ENCODE results near the gene PRXL2A. TPM values are rescaled to one million over a fixed set of nuclear protein-coding genes. Genes with fewer than 3 reads are reported as not detected.
"Not testable (repeated sequence)": the region's sequence is repeated elsewhere in the genome, so short reads cannot be mapped to it uniquely, and the experiment has no call there.

The PRXL2A gene
- total RNA-seq, 1 donor from 2014 or later, result 119 TPM

GRCh38 chr10:80468002-80468401 lies 59.7 kb downstream of the PRXL2A start:
- DNase-seq, result peak; percentile 78
- intact Hi-C loops (cut with micrococcal nuclease), result no loop called here
- ATAC-seq, result peak; percentile 81

- no peak for ATAC-seq
- no peak for DNase-seq
- intact Hi-C loops (cut with micrococcal nuclease), result no loop called here
These were observed 60.6 kb downstream of the PRXL2A start for GRCh38 chr10:80468806-80469421.

- intact Hi-C loops (cut with micrococcal nuclease), result no loop called here
- DNase-seq (no peak), ATAC-seq (no peak)
These were observed 61.9 kb downstream of the PRXL2A start for GRCh38 chr10:80470266-80470665.

GRCh38 chr10:80471001-80471400 lies 62.6 kb downstream of the PRXL2A start:
- intact Hi-C loops (cut with micrococcal nuclease), result no loop called here
- ATAC-seq, result no peak

GRCh38 chr10:80471715-80472233 lies 63.4 kb downstream of the PRXL2A start:
- no peak for DNase-seq
- intact Hi-C loops (cut with micrococcal nuclease), result no loop called here
- no peak for ATAC-seq

More at GRCh38 chr10:80471001-80471400, 62.6 kb downstream of the PRXL2A start:
- DNase-seq, result no peak

- DNase-seq (no peak), ATAC-seq (no peak)
- intact Hi-C loops (cut with micrococcal nuclease), result no loop called here
These were observed 64.1 kb downstream of the PRXL2A start for GRCh38 chr10:80472234-80473095.

GRCh38 chr10:80473096-80473657 lies 64.8 kb downstream of the PRXL2A start:
- intact Hi-C loops (cut with micrococcal nuclease), result no loop called here
- no peak for ATAC-seq
- no peak for DNase-seq

GRCh38 chr10:80473692-80474596 lies 65.6 kb downstream of the PRXL2A start:
- intact Hi-C loops (cut with micrococcal nuclease), result no loop called here
- DNase-seq, result no peak
- no peak for ATAC-seq

GRCh38 chr10:80474597-80474910 lies 66.2 kb downstream of the PRXL2A start:
- DNase-seq (no peak), ATAC-seq (peak; percentile 56)
- intact Hi-C loops (cut with micrococcal nuclease), result no loop called here

GRCh38 chr10:80474941-80475340 lies 66.6 kb downstream of the PRXL2A start:
- intact Hi-C loops (cut with micrococcal nuclease), result no loop called here
- DNase-seq (no peak), ATAC-seq (peak; percentile 51)

GRCh38 chr10:80475641-80476040 lies 67.3 kb downstream of the PRXL2A start:
- ATAC-seq; intact Hi-C loops (cut with micrococcal nuclease); DNase-seq: not testable (repeated sequence)

- ATAC-seq (no peak), DNase-seq (no peak)
- intact Hi-C loops (cut with micrococcal nuclease), result no loop called here
These were observed 68.3 kb downstream of the PRXL2A start for GRCh38 chr10:80476685-80477084.

- ATAC-seq (no peak), DNase-seq (no peak)
- intact Hi-C loops (cut with micrococcal nuclease), result no loop called here
These were observed 69.5 kb downstream of the PRXL2A start for GRCh38 chr10:80477813-80478212.

GRCh38 chr10:80480373-80480772 lies 72.0 kb downstream of the PRXL2A start:
- ATAC-seq; intact Hi-C loops (cut with micrococcal nuclease); DNase-seq: not testable (repeated sequence)

GRCh38 chr10:80480852-80481251 lies 72.5 kb downstream of the PRXL2A start:
- no peak for DNase-seq
- ATAC-seq, result no peak

GRCh38 chr10:80484243-80484642 lies 75.9 kb downstream of the PRXL2A start:
- no peak for ATAC-seq
- intact Hi-C loops (cut with micrococcal nuclease), result no loop called here
- no peak for DNase-seq

More at GRCh38 chr10:80480852-80481251, 72.5 kb downstream of the PRXL2A start:
- intact Hi-C loops (cut with micrococcal nuclease), result no loop called here

- DNase-seq, result no peak
- intact Hi-C loops (cut with micrococcal nuclease), result no loop called here
These were observed 76.3 kb downstream of the PRXL2A start for GRCh38 chr10:80484676-80485075.

GRCh38 chr10:80485076-80485945 lies 77.0 kb downstream of the PRXL2A start:
- DNase-seq, result no peak
- peak; percentile 8 for ATAC-seq
- intact Hi-C loops (cut with micrococcal nuclease), result no loop called here

More at GRCh38 chr10:80484676-80485075, 76.3 kb downstream of the PRXL2A start:
- ATAC-seq, result no peak
